ENCODE results near the gene GIPR. TPM values are rescaled to one million over a fixed set of nuclear protein-coding genes. Genes with fewer than 3 reads are reported as not detected.

GIPR gene
- total and polyA plus RNA-seq, 4 donors, result 0.30 to 1.9 (median 0.99) TPM

GRCh38 chr19:45729800-45730290 lies 61.8 kb downstream of the GIPR start:
- Histone ChIP-seq H3K4me1 (ENCODE audit: control insufficient read depth, insufficient read depth, low read length) (peaks cover 29% of the 10 kb centered on the region), H3K27ac (ENCODE audit: low read depth, low read length) (no peak overlapping the region), H3K9me3 (ENCODE audit: control insufficient read depth, insufficient read depth, low read length) (no peaks in the 10 kb centered on the region), H3K4me3 (ENCODE audit: low read depth, low read length) (peak overlapping the region; percentile 76), H3K27me3 (ENCODE audit: control insufficient read depth, insufficient read depth, low read length) (no peaks in the 10 kb centered on the region), H3K36me3 (ENCODE audit: control insufficient read depth, insufficient read depth, low read length) (peaks cover 8% of the 10 kb centered on the region)
- 2% methylated on average over 8 of the region's 10 CpGs for WGBS (ENCODE audit: insufficient coverage)
- no peak for DNase-seq (ENCODE audit: low read depth in 4 of 6, low spot score in 6 of 6)

- H3K4me3 ChIP-seq (ENCODE audit: low read depth, low read length), result peak within 1 kb of the TSS; percentile 76
- DNase-seq (ENCODE audit: low read depth in 4 of 6, low spot score in 6 of 6), result peak; percentile 89 to 100 (median 96)
- H3K27ac ChIP-seq (ENCODE audit: low read depth, low read length), result peak within 1 kb of the TSS; percentile 22
- no peaks in the 10 kb centered on the region for H3K27me3 ChIP-seq (ENCODE audit: control insufficient read depth, insufficient read depth, low read length)
- WGBS (ENCODE audit: insufficient coverage), result 0% methylated on average over 43 of the region's 48 CpGs
- peaks cover 29% of the 10 kb centered on the region for H3K4me1 ChIP-seq (ENCODE audit: control insufficient read depth, insufficient read depth, low read length)
- no peaks in the 10 kb centered on the region for H3K9me3 ChIP-seq (ENCODE audit: control insufficient read depth, insufficient read depth, low read length)
- H3K36me3 ChIP-seq (ENCODE audit: control insufficient read depth, insufficient read depth, low read length), result peaks cover 6% of the 10 kb centered on the region
Measured at GRCh38 chr19:45730368-45731288, 62.6 kb downstream of the GIPR start, which contains the start of gene FBXO46. Gene FBXO46 (minus strand): TSS chr19:45730896. CDS start chr19:45713495, 17,401 bp downstream.

Small RNAs within 50 kb of the gene (small RNA-seq; reads per million reads assigned to genes)
- gene MIR642A (ENCODE audit: low replicate concordance), result 0.06 reads per million
- gene RN7SL836P (ENCODE audit: low replicate concordance), result 0.37 reads per million, percentile 41 among the genes with 10 or more reads in this experiment

Other genes with a start within 250 kb of the GIPR start
- 10 to 100 TPM; 45.3 to 93.8 TPM for gene ERCC1, start 244.3 kb upstream of the GIPR start, total RNA-seq
- 10 to 100 TPM; 86.0 to 98.1 TPM for gene ERCC1, start 244.3 kb upstream of the GIPR start, polyA plus RNA-seq (ENCODE audit: insufficient read length in 2 of 2)
- 10 to 100 TPM; 11.5 to 85.8 TPM for gene FOSB, start 200.2 kb upstream of the GIPR start, total RNA-seq
- gene FOSB, start 200.2 kb upstream of the GIPR start, polyA plus RNA-seq (ENCODE audit: insufficient read length in 2 of 2), result 10 to 100 TPM in 1 of 2 donors, 1 to 10 TPM in 1; 5.9 to 66.5 TPM
- 10 to 100 TPM; 15.7 to 30.5 TPM for gene RTN2, start 171.2 kb upstream of the GIPR start, total RNA-seq
- gene RTN2, start 171.2 kb upstream of the GIPR start, polyA plus RNA-seq (ENCODE audit: insufficient read length in 2 of 2), result 10 to 100 TPM; 62.5 to 68.2 TPM
- gene PPM1N, start 169.8 kb upstream of the GIPR start, total RNA-seq, result 1 to 10 TPM in 1 of 2 donors, under 1 TPM in 1; 0.79 to 1.5 TPM
- 1 to 10 TPM; 1.8 to 2.1 TPM for gene PPM1N, start 169.8 kb upstream of the GIPR start, polyA plus RNA-seq (ENCODE audit: insufficient read length in 2 of 2)
- 10 to 100 TPM; 19.6 to 35.8 TPM for gene VASP, start 160.7 kb upstream of the GIPR start, total RNA-seq
- gene VASP, start 160.7 kb upstream of the GIPR start, polyA plus RNA-seq (ENCODE audit: insufficient read length in 2 of 2), result 10 to 100 TPM; 34.1 to 34.9 TPM
- 1 to 10 TPM; 3.9 to 5.8 TPM for gene OPA3, start 83.4 kb upstream of the GIPR start, total RNA-seq
- gene OPA3, start 83.4 kb upstream of the GIPR start, polyA plus RNA-seq (ENCODE audit: insufficient read length in 2 of 2), result 10 to 100 TPM in 1 of 2 donors, 1 to 10 TPM in 1; 9.3 to 11.0 TPM
- 1 to 10 TPM in 1 of 2 donors, under 1 TPM in 1; 0.30 to 1.2 TPM for gene GPR4, start 66.0 kb upstream of the GIPR start, total RNA-seq
- gene GPR4, start 66.0 kb upstream of the GIPR start, polyA plus RNA-seq (ENCODE audit: insufficient read length in 2 of 2), result 1 to 10 TPM; 1.7 to 3.1 TPM
- 10 to 100 TPM; 37.6 to 92.6 TPM for gene EML2, start 28.8 kb upstream of the GIPR start, total RNA-seq
- gene EML2, start 28.8 kb upstream of the GIPR start, polyA plus RNA-seq (ENCODE audit: insufficient read length in 2 of 2), result 100 to 1,000 TPM; 107 to 135 TPM
- 100 to 1,000 TPM; 170 to 393 TPM for gene SNRPD2, start 23.7 kb downstream of the GIPR start, total RNA-seq
- 100 to 1,000 TPM; 251 to 270 TPM for gene SNRPD2, start 23.7 kb downstream of the GIPR start, polyA plus RNA-seq (ENCODE audit: insufficient read length in 2 of 2)
- 1 to 10 TPM; 4.3 to 5.2 TPM for gene QPCTL, start 24.4 kb downstream of the GIPR start, total RNA-seq
- gene QPCTL, start 24.4 kb downstream of the GIPR start, polyA plus RNA-seq (ENCODE audit: insufficient read length in 2 of 2), result 10 to 100 TPM; 11.6 to 16.8 TPM
- gene FBXO46, start 62.7 kb downstream of the GIPR start, total RNA-seq, result 10 to 100 TPM in 1 of 2 donors, 1 to 10 TPM in 1; 3.5 to 11.0 TPM
- 10 to 100 TPM; 11.4 to 13.6 TPM for gene FBXO46, start 62.7 kb downstream of the GIPR start, polyA plus RNA-seq (ENCODE audit: insufficient read length in 2 of 2)
- gene MEIOSIN, start 65.2 kb downstream of the GIPR start, total RNA-seq, result not detected
- gene MEIOSIN, start 65.2 kb downstream of the GIPR start, polyA plus RNA-seq (ENCODE audit: insufficient read length in 2 of 2), result not detected
- gene SIX5, start 101.0 kb downstream of the GIPR start, total RNA-seq, result 10 to 100 TPM in 1 of 2 donors, 1 to 10 TPM in 1; 4.1 to 20.2 TPM
- gene SIX5, start 101.0 kb downstream of the GIPR start, polyA plus RNA-seq (ENCODE audit: insufficient read length in 2 of 2), result 10 to 100 TPM; 11.2 to 17.5 TPM
- 10 to 100 TPM; 16.5 to 35.4 TPM for gene DMPK, start 114.3 kb downstream of the GIPR start, total RNA-seq
- 100 to 1,000 TPM; 113 to 155 TPM for gene DMPK, start 114.3 kb downstream of the GIPR start, polyA plus RNA-seq (ENCODE audit: insufficient read length in 2 of 2)
- 10 to 100 TPM; 27.0 to 42.7 TPM for gene DMWD, start 124.6 kb downstream of the GIPR start, total RNA-seq
- 100 to 1,000 TPM in 1 of 2 donors, 10 to 100 TPM in 1; 82.9 to 101 TPM for gene DMWD, start 124.6 kb downstream of the GIPR start, polyA plus RNA-seq (ENCODE audit: insufficient read length in 2 of 2)
- under 1 TPM in 1 of 2 donors, not detected in 1; 0.11 TPM for gene RSPH6A, start 147.1 kb downstream of the GIPR start, total RNA-seq
- under 1 TPM in 1 of 2 donors, not detected in 1; 0.09 TPM for gene RSPH6A, start 147.1 kb downstream of the GIPR start, polyA plus RNA-seq (ENCODE audit: insufficient read length in 2 of 2)
- gene SYMPK, start 194.9 kb downstream of the GIPR start, total RNA-seq, result 10 to 100 TPM; 23.2 to 39.6 TPM
- 10 to 100 TPM; 51.4 to 63.9 TPM for gene SYMPK, start 194.9 kb downstream of the GIPR start, polyA plus RNA-seq (ENCODE audit: insufficient read length in 2 of 2)
- gene FOXA3, start 196.1 kb downstream of the GIPR start, total RNA-seq, result not detected
- not detected for gene FOXA3, start 196.1 kb downstream of the GIPR start, polyA plus RNA-seq (ENCODE audit: insufficient read length in 2 of 2)
- gene IRF2BP1, start 217.9 kb downstream of the GIPR start, total RNA-seq, result 10 to 100 TPM; 18.7 to 28.1 TPM
- gene IRF2BP1, start 217.9 kb downstream of the GIPR start, polyA plus RNA-seq (ENCODE audit: insufficient read length in 2 of 2), result 10 to 100 TPM; 32.1 to 34.0 TPM
- gene MYPOP, start 234.4 kb downstream of the GIPR start, total RNA-seq, result 1 to 10 TPM; 1.3 to 2.5 TPM
- 10 to 100 TPM; 10.9 to 13.6 TPM for gene MYPOP, start 234.4 kb downstream of the GIPR start, polyA plus RNA-seq (ENCODE audit: insufficient read length in 2 of 2)
- under 1 TPM in 1 of 2 donors, not detected in 1; 0.11 TPM for gene NANOS2, start 246.6 kb downstream of the GIPR start, total RNA-seq
- gene NANOS2, start 246.6 kb downstream of the GIPR start, polyA plus RNA-seq (ENCODE audit: insufficient read length in 2 of 2), result under 1 TPM; 0.15 to 0.21 TPM

All from spinal cord (tissue), 10 donors.